HepG2 (cell line): Measurements from ENCODE around the gene SRRT. TPM values are rescaled to one million over a fixed set of nuclear protein-coding genes. Genes with fewer than 3 reads are reported as not detected.

ENCODE experiments used
- CCAR2 ChIP-seq: fragments of 200-400 bp; formaldehyde crosslinking; optimal IDR thresholded peaks from 2 replicates; pipeline ENCODE3; 2018; ENCODE audit warnings: low read depth, mild to moderate bottlenecking, low read length, moderate library complexity
- EZH2 ChIP-seq: conservative IDR thresholded peaks from 2 replicates; pipeline ENCODE4 v1.6.1; 2012; ENCODE audit warnings: mild to moderate bottlenecking, low read depth, low read length, moderate library complexity
- HDAC1 ChIP-seq: sonication (generic); formaldehyde crosslinking; IDR thresholded peaks from 2 replicates; pipeline ENCODE4 v1.5.1; 2020; ENCODE audit warnings: mild to moderate bottlenecking, missing genetic modification reagents
- MXD4 ChIP-seq: IDR thresholded peaks from 2 replicates; pipeline ENCODE4 v1.6.1; 2016; ENCODE audit warnings: mild to moderate bottlenecking, missing biosample characterization, missing genetic modification reagents
- NONO ChIP-seq, 2 experiments: fragments of 450-650 bp in 1 of 2; sonication (generic) in 1 of 2; formaldehyde crosslinking in 1 of 2; IDR thresholded peaks in 1 of 2; conservative IDR thresholded peaks in 1 of 2; 2 replicates each; pipeline versions ENCODE4 v1.6.1 to v1.8.0; 2017 to 2022; ENCODE audit warnings: mild to moderate bottlenecking in 1 of 2, missing genetic modification reagents in 1 of 2, moderate library complexity in 1 of 2
- RBM39 ChIP-seq: fragments of 200-400 bp; formaldehyde crosslinking; IDR thresholded peaks from one replicate; pipeline ENCODE4 v1.6.1; 2018; ENCODE audit warnings: antibody characterized with exemption, mild to moderate bottlenecking, low read depth, low read length; ENCODE audit not compliant: poor library complexity, severe bottlenecking
- ZBTB38 ChIP-seq: sonication (generic); formaldehyde crosslinking; IDR thresholded peaks from 2 replicates; pipeline ENCODE4 v1.5.1; 2020; ENCODE audit warnings: mild to moderate bottlenecking, missing genetic modification reagents
- ZNF124 ChIP-seq: sonication (generic); formaldehyde crosslinking; IDR thresholded peaks from 2 replicates; pipeline ENCODE4 v1.4.0; 2020; ENCODE audit warnings: missing genetic modification reagents
- ZNF333 ChIP-seq: sonication (generic); formaldehyde crosslinking; IDR thresholded peaks from 2 replicates; pipeline ENCODE4 v1.4.0; 2020; ENCODE audit warnings: mild to moderate bottlenecking, missing genetic modification reagents, borderline replicate concordance
- ZNF335 ChIP-seq: sonication (generic); formaldehyde crosslinking; IDR thresholded peaks from 2 replicates; pipeline ENCODE4 v1.4.0; 2020; ENCODE audit warnings: missing genetic modification reagents
- ZNF746 ChIP-seq: sonication (generic); formaldehyde crosslinking; IDR thresholded peaks from 2 replicates; pipeline ENCODE4 v1.8.0; 2022; ENCODE audit warnings: mild to moderate bottlenecking, missing genetic modification reagents
- ZNF747 ChIP-seq: sonication (generic); formaldehyde crosslinking; IDR thresholded peaks from 2 replicates; pipeline ENCODE4 v1.8.1; 2023; ENCODE audit warnings: missing genetic modification reagents, mild to moderate bottlenecking, borderline replicate concordance
- ZNF766 ChIP-seq: sonication (generic); formaldehyde crosslinking; IDR thresholded peaks from 2 replicates; pipeline ENCODE4 v1.5.0; 2020; ENCODE audit warnings: missing genetic modification reagents, borderline replicate concordance
- polyA plus RNA-seq, 8 experiments: library from polyadenylated mRNA; depleted of rRNA in 3 of 8; stranded (reverse) in 7 of 8; unstranded in 1 of 8; fragments of >200 nt; fragmentation: Illumina TruSeq in 4 of 8; extraction: Trizol in 4 of 8; gene quantifications; 2 replicates each; pipeline versions ENCODE4 v1.2.1 to v1.2.3, GENCODE V29; 2011 to 2016; ENCODE audit warnings: low read depth in 4 of 8, missing spikeins in 1 of 8, mixed read lengths in 1 of 8; ENCODE audit not compliant: insufficient read depth in 1 of 8
- total RNA-seq, 5 experiments: library from RNA; depleted of rRNA; stranded (reverse); fragments of >200 nt; fragmentation: Illumina TruSeq; extraction: Trizol; gene quantifications; 2 replicates each; pipeline ENCODE4 v1.2.3, GENCODE V29; 2016; ENCODE audit warnings: low read depth in 1 of 5
- TF ChIP-seq, protein P1 (sequence below): sonication (generic); formaldehyde crosslinking; IDR thresholded peaks from 2 replicates; pipeline ENCODE4 v1.4.0; 2020; ENCODE audit warnings: missing genetic modification reagents
- TF ChIP-seq, protein P2 (sequence below): sonication (generic); formaldehyde crosslinking; IDR thresholded peaks from 2 replicates; pipeline ENCODE4 v1.5.0; 2020; ENCODE audit warnings: mild to moderate bottlenecking, missing genetic modification reagents, borderline replicate concordance
- TF ChIP-seq, protein P3 (sequence below): IDR thresholded peaks from 2 replicates; pipeline ENCODE4 v1.6.1; 2016; ENCODE audit warnings: low read depth, borderline replicate concordance
- TF ChIP-seq, protein P4 (sequence below), 2 experiments: IDR thresholded peaks; 2 replicates each; pipeline ENCODE4 v1.6.1; 2011 to 2012; ENCODE audit warnings: low read length in 2 of 2, borderline replicate concordance in 1 of 2, low read depth in 1 of 2, mild to moderate bottlenecking in 1 of 2, moderate library complexity in 1 of 2
- TF ChIP-seq, protein P5 (sequence below): IDR thresholded peaks from 2 replicates; pipeline ENCODE4 v1.6.1; 2018; ENCODE audit warnings: missing genetic modification reagents

Gene SRRT
- total and polyA plus RNA-seq, 2 of the 13 experiments (the other 11 are each of a cell fraction or from before 2014, with no cell fraction given), result 26.2 to 106 TPM

DNA sequence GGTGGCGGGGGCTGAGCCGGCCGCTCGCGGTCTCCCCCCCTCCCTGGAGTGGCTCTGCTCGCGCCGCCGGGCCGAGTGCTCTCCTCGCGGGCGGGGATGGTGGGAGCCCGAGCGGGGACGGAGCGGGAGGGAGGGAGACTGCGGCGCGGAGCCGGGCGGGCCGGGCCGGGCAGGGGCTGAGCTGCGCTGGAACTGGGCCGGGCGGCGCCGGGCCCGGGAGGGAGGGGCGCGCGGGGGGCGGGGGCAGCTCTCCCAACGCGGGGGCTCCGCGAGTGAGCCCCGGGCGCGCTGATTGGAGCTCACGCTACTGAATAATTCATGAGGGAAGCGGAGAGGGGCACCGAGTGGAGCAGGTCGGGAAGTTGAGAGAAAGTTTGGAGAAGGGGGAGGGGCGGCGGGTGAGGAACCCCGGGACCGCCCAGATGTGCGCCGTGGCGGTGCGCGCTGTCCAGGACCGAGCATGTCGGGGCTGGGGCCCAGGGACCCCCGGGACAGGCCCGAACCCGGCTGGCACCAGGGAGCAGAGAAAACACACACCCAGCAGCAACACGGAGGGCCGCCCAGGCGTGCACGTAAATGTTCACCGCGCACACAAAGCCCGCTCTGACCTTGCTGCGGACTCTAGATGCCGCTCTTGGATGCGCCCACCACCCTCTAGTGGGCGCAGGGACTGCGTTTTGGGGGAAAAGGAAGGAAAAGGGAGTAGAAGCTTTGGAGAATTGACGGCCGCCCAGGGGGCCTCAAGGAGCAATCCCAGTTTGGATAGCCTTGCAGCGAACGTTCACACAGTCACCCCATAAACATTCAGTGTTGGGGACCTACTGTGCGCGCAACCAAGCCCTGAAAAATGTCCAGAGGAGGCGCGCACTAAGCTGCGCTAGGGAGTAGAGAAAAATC, 47.3 kb upstream of the SRRT start, which contains the start of gene EPHB4 (continued):
- peak; percentile 35; the same call in 1 of the 2 replicates for TF ChIP-seq ZNF766 (CRISPR knock-in tag)
- TF ChIP-seq, protein P1, sequence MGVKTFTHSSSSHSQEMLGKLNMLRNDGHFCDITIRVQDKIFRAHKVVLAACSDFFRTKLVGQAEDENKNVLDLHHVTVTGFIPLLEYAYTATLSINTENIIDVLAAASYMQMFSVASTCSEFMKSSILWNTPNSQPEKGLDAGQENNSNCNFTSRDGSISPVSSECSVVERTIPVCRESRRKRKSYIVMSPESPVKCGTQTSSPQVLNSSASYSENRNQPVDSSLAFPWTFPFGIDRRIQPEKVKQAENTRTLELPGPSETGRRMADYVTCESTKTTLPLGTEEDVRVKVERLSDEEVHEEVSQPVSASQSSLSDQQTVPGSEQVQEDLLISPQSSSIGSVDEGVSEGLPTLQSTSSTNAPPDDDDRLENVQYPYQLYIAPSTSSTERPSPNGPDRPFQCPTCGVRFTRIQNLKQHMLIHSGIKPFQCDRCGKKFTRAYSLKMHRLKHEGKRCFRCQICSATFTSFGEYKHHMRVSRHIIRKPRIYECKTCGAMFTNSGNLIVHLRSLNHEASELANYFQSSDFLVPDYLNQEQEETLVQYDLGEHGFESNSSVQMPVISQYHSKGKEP (CRISPR knock-in tag), result no peak
- TF ChIP-seq, protein P2, sequence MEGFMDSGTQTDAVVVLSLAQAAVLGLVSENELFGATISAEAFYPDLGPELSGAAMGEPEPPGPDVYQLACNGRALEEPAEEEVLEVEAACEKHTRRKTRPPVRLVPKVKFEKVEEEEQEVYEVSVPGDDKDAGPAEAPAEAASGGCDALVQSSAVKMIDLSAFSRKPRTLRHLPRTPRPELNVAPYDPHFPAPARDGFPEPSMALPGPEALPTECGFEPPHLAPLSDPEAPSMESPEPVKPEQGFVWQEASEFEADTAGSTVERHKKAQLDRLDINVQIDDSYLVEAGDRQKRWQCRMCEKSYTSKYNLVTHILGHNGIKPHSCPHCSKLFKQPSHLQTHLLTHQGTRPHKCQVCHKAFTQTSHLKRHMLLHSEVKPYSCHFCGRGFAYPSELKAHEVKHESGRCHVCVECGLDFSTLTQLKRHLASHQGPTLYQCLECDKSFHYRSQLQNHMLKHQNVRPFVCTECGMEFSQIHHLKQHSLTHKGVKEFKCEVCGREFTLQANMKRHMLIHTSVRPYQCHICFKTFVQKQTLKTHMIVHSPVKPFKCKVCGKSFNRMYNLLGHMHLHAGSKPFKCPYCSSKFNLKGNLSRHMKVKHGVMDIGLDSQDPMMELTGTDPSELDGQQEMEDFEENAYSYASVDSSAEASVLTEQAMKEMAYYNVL (CRISPR knock-in tag), result peak; percentile 77; the same call in 1 of the 2 replicates
- peak; percentile 54; the same call in 1 of the 2 replicates for TF ChIP-seq ZNF335 (CRISPR knock-in tag)
- TF ChIP-seq MXD4 (CRISPR knock-in tag), result peak; percentile 80; the same call in 1 of the 2 replicates
- no peak for TF ChIP-seq ZNF747 (CRISPR knock-in tag)
- TF ChIP-seq, protein P3, sequence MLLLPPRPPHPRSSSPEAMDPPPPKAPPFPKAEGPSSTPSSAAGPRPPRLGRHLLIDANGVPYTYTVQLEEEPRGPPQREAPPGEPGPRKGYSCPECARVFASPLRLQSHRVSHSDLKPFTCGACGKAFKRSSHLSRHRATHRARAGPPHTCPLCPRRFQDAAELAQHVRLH (CRISPR knock-in tag), result peak; percentile 67; the same call in 1 of the 2 replicates
- peak; percentile 84 for TF ChIP-seq RBM39
- TF ChIP-seq ZBTB38 (CRISPR knock-in tag), result peak; percentile 70
- TF ChIP-seq CCAR2, result no peak
- TF ChIP-seq, protein P4, sequence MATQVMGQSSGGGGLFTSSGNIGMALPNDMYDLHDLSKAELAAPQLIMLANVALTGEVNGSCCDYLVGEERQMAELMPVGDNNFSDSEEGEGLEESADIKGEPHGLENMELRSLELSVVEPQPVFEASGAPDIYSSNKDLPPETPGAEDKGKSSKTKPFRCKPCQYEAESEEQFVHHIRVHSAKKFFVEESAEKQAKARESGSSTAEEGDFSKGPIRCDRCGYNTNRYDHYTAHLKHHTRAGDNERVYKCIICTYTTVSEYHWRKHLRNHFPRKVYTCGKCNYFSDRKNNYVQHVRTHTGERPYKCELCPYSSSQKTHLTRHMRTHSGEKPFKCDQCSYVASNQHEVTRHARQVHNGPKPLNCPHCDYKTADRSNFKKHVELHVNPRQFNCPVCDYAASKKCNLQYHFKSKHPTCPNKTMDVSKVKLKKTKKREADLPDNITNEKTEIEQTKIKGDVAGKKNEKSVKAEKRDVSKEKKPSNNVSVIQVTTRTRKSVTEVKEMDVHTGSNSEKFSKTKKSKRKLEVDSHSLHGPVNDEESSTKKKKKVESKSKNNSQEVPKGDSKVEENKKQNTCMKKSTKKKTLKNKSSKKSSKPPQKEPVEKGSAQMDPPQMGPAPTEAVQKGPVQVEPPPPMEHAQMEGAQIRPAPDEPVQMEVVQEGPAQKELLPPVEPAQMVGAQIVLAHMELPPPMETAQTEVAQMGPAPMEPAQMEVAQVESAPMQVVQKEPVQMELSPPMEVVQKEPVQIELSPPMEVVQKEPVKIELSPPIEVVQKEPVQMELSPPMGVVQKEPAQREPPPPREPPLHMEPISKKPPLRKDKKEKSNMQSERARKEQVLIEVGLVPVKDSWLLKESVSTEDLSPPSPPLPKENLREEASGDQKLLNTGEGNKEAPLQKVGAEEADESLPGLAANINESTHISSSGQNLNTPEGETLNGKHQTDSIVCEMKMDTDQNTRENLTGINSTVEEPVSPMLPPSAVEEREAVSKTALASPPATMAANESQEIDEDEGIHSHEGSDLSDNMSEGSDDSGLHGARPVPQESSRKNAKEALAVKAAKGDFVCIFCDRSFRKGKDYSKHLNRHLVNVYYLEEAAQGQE (IDR thresholded peaks at IDR 0.05; ENCODE audit: borderline replicate concordance in 1 of 2, low read depth in 1 of 2, low read length in 2 of 2), result peak in 1 of 2 experiments; percentile 16; a peak in 1 of 4 replicates
- no peak for TF ChIP-seq NONO (IDR thresholded peaks at IDR 0.05)
- TF ChIP-seq NONO (CRISPR knock-in tag; conservative IDR thresholded peaks at IDR 0.05), result peak; percentile 68; the same call in 1 of the 2 replicates
- TF ChIP-seq ZNF124 (CRISPR knock-in tag), result peak; percentile 65; the same call in 1 of the 2 replicates
- TF ChIP-seq, protein P5, sequence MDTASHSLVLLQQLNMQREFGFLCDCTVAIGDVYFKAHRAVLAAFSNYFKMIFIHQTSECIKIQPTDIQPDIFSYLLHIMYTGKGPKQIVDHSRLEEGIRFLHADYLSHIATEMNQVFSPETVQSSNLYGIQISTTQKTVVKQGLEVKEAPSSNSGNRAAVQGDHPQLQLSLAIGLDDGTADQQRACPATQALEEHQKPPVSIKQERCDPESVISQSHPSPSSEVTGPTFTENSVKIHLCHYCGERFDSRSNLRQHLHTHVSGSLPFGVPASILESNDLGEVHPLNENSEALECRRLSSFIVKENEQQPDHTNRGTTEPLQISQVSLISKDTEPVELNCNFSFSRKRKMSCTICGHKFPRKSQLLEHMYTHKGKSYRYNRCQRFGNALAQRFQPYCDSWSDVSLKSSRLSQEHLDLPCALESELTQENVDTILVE (CRISPR knock-in tag), result 0 out of 2 replicates have a peak, but pooled peaks have one; percentile 24
- no peak for TF ChIP-seq EZH2
- peak; percentile 89 for TF ChIP-seq ZNF333 (CRISPR knock-in tag)
- TF ChIP-seq ZNF746 (CRISPR knock-in tag), result peak; percentile 50; the same call in 1 of the 2 replicates
- TF ChIP-seq HDAC1 (CRISPR knock-in tag), result peak; percentile 67; the same call in 1 of the 2 replicates
